ENCODE measurements around the gene TUBB2B. TPM values are rescaled to one million over a fixed set of nuclear protein-coding genes. Genes with fewer than 3 reads are reported as not detected.

TUBB2B gene
- total RNA-seq, 1 experiment from 2014 or later = 0.86 TPM

DNA sequence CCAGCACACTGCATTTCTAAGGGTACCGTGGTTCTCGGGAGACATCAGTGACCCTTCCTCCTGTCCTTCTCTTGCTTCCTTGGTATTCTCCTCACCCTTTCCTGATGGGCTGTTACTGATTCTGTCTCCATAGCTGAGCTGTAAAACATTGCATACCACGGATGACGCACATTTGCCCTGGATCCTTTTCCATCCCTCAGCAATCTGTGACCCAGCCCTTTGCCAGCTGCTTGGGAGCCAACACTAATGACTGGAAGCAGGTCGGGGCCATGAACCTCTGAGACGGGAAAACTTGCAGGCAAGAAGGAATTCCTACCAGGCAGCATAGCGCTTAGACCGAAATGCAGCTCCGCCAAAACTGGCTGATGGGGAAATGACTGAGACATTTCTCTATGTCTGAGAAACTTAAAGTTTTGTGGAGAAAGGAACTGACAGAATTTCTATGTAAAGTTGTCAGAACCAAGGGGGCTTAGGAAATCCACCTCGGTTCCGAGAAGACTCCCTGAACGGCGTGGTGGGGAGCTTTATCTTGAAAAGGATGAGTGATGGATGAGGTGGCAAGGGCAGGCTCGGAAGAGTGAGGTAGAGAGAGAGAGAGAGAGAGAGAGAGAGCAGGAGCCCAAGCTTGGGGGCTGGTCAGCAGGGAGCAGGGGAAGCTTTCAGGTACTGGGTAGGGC, 19.2 kb downstream of the TUBB2B start:
- H3K4me2 ChIP-seq (ENCODE audit: low read length) = peak overlapping the region; percentile 79
- ChIA-PET RAD21 (ENCODE audit: low non-redundant PET in 1 of 2, low total read pairs in 2 of 2, uncharacterized antibody in 2 of 2, unreplicated experiment in 2 of 2) (no interaction called here), POLR2A (interaction anchor here (1.0 to 1.2 kb wide), 3 partner anchors 31 to 48 kb away, joined by 3 read pairs; no protein-coding TSS in a partner anchor), CTCF (interaction anchor here (1.7 kb wide), 1 partner anchor 43 kb away, joined by 7 read pairs; no protein-coding TSS in a partner anchor)
- TF ChIP-seq ELF1 (IDR thresholded peaks at IDR 0.05; ENCODE audit: borderline replicate concordance, low read depth) (no peak), MAX (IDR thresholded peaks at IDR 0.05) (no peak), SIN3A (IDR thresholded peaks at IDR 0.05; ENCODE audit: low read depth) (0 out of 2 replicates have a peak, but pooled peaks have one; percentile 0), CEBPB (IDR thresholded peaks at IDR 0.05; ENCODE audit: low read depth) (no peak)
- TF ChIP-seq, protein P1, sequence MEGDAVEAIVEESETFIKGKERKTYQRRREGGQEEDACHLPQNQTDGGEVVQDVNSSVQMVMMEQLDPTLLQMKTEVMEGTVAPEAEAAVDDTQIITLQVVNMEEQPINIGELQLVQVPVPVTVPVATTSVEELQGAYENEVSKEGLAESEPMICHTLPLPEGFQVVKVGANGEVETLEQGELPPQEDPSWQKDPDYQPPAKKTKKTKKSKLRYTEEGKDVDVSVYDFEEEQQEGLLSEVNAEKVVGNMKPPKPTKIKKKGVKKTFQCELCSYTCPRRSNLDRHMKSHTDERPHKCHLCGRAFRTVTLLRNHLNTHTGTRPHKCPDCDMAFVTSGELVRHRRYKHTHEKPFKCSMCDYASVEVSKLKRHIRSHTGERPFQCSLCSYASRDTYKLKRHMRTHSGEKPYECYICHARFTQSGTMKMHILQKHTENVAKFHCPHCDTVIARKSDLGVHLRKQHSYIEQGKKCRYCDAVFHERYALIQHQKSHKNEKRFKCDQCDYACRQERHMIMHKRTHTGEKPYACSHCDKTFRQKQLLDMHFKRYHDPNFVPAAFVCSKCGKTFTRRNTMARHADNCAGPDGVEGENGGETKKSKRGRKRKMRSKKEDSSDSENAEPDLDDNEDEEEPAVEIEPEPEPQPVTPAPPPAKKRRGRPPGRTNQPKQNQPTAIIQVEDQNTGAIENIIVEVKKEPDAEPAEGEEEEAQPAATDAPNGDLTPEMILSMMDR (IDR thresholded peaks at IDR 0.05 in 2 of 3, conservative IDR thresholded peaks at IDR 0.05 in 1 of 3; ENCODE audit: borderline replicate concordance in 1 of 3, insufficient read depth in 1 of 3, low read depth in 2 of 3, low read length in 2 of 3) = no peak
- H3K4me3 ChIP-seq (replicated peaks in 1 of 2; ENCODE audit: low read depth in 1 of 2, low read length in 2 of 2) = no peak overlapping the region
- no peaks in the 10 kb centered on the region for H3K27me3 ChIP-seq (ENCODE audit: insufficient read depth, low read length)
- no peaks in the 10 kb centered on the region for H4K20me1 ChIP-seq (ENCODE audit: insufficient read depth)
- peak overlapping the region; percentile 59 for H3K9ac ChIP-seq (ENCODE audit: low read length)
- peaks cover 12 to 34% of the 10 kb centered on the region in 2 experiments for H3K4me1 ChIP-seq (ENCODE audit: control insufficient read depth in 1 of 2, insufficient read depth in 2 of 2, low read length in 2 of 2)
- no TSS peak for BruUV-seq (replicated peaks)
- H3K9me3 ChIP-seq (ENCODE audit: control insufficient read depth in 1 of 2, insufficient read depth in 1 of 2, low read depth in 1 of 2, low read length in 2 of 2) = no peaks in the 10 kb centered on the region
- H3K9me2 ChIP-seq (ENCODE audit: insufficient read depth) = no peaks in the 10 kb centered on the region
- no peaks in the 10 kb centered on the region for H3K79me2 ChIP-seq (ENCODE audit: insufficient read depth, low read length)
- intact Hi-C loops (cut with micrococcal nuclease) = loop anchor here (2.0 kb wide), 1 partner anchor 51 kb away; the partner anchor contains the start of gene TUBB2A
- H2AFZ ChIP-seq (ENCODE audit: low read depth, low read length, poor library complexity, severe bottlenecking) = peak overlapping the region; percentile 65
- DNase-seq (ENCODE audit: low read depth, low spot score) = no peak
- peak overlapping the region; percentile 61 for H3K27ac ChIP-seq (ENCODE audit: low read depth, low read length)
- peak; percentile 7; the same call in 1 of the 2 replicates for ATAC-seq
- no peaks in the 10 kb centered on the region for H3K36me3 ChIP-seq (ENCODE audit: control insufficient read depth in 1 of 2, insufficient read depth in 2 of 2, low read length in 2 of 2)

Data from HCT116 (cell line).